MM.1S (cell line): Measurements from ENCODE around the gene VSX2.

Experiments used
- CTCF ChIP-seq: fragments of 300-600 bp; sonication (generic); IDR thresholded peaks from 2 replicates; pipeline ENCODE4 v1.5.1; 2016; ENCODE audit warnings: antibody characterized with exemption, low read length, mixed read lengths
- EZH2phosphoT487 ChIP-seq: fragments of 300-600 bp; sonication (generic); IDR thresholded peaks from 2 replicates; pipeline ENCODE4 v1.6.1; 2018; ENCODE audit warnings: antibody characterized with exemption, low read length

GRCh38 chr14:74262076-74262475, 22.8 kb downstream of the VSX2 start:
- TF ChIP-seq CTCF (no peak), EZH2phosphoT487 (no peak)
